ENCODE results near the gene OR2D3. TPM values are rescaled to one million over a fixed set of nuclear protein-coding genes. Genes with fewer than 3 reads are reported as not detected.

OR2D3 gene
- polyA plus RNA-seq, 1 of the 3 experiments (the other 2 are of a cell fraction), result not detected

GRCh38 chr11:6919698-6920097, 1.1 kb upstream of the OR2D3 start:
- no peak overlapping the region for H3K27ac ChIP-seq (ENCODE audit: low read depth in 2 of 2, low read length in 1 of 2)
- no peaks in the 10 kb centered on the region for H3K36me3 ChIP-seq (replicated peaks in 1 of 2; ENCODE audit: control insufficient read depth in 1 of 2, insufficient read depth in 2 of 2, low read length in 1 of 2)
- 9% methylated on average over 2 of the region's 2 CpGs for WGBS (ENCODE audit: low lambda C conversion rate)
- POLR2A ChIA-PET, result no interaction called here
- no peaks in the 10 kb centered on the region for H3K9me3 ChIP-seq
- no peaks in the 10 kb centered on the region for H3K4me1 ChIP-seq (ENCODE audit: control insufficient read depth in 1 of 2, insufficient read depth in 2 of 2, low read depth in 1 of 2, low read length in 1 of 2)
- H3K9ac ChIP-seq, result no peak overlapping the region
- H2AFZ ChIP-seq (ENCODE audit: low read depth), result no peak overlapping the region
- CTCF ChIA-PET, result no interaction called here
- no peaks in the 10 kb centered on the region for H3K79me2 ChIP-seq (ENCODE audit: insufficient read depth)
- no peaks in the 10 kb centered on the region for H3K9me2 ChIP-seq
- TF ChIP-seq REST (IDR thresholded peaks at IDR 0.05; ENCODE audit: low read depth, low read length) (no peak), POLR2AphosphoS5 (IDR thresholded peaks at IDR 0.05; ENCODE audit: low read depth, low read length) (no peak), TEAD4 (IDR thresholded peaks at IDR 0.05; ENCODE audit: borderline replicate concordance, insufficient read depth) (no peak), RXRA (IDR thresholded peaks at IDR 0.05; ENCODE audit: borderline replicate concordance, low read depth) (no peak), NRF1 (IDR thresholded peaks at IDR 0.05; ENCODE audit: low read depth, low read length) (no peak), MXI1 (IDR thresholded peaks at IDR 0.05; ENCODE audit: low read depth, low read length) (no peak), FOSL2 (IDR thresholded peaks at IDR 0.05; ENCODE audit: borderline replicate concordance, low read depth) (no peak), YY1 (IDR thresholded peaks at IDR 0.05; ENCODE audit: low read depth) (no peak), MEF2A (IDR thresholded peaks at IDR 0.05; ENCODE audit: borderline replicate concordance, low read depth) (no peak), ELF1 (IDR thresholded peaks at IDR 0.05) (no peak), USF1 (IDR thresholded peaks at IDR 0.05; ENCODE audit: borderline replicate concordance, low read depth) (no peak), NFIC (IDR thresholded peaks at IDR 0.05; ENCODE audit: borderline replicate concordance) (no peak), RAD21 (IDR thresholded peaks at IDR 0.05; ENCODE audit: low read length) (no peak), EP300 (IDR thresholded peaks at IDR 0.05; ENCODE audit: borderline replicate concordance in 1 of 2, low read depth in 1 of 2, low read length in 1 of 2) (no peak), FOXJ3 (CRISPR knock-in tag; IDR thresholded peaks at IDR 0.05) (no peak), SIN3A (IDR thresholded peaks at IDR 0.05; ENCODE audit: borderline replicate concordance, low read depth, low read length) (no peak)
- TF ChIP-seq, protein P1, sequence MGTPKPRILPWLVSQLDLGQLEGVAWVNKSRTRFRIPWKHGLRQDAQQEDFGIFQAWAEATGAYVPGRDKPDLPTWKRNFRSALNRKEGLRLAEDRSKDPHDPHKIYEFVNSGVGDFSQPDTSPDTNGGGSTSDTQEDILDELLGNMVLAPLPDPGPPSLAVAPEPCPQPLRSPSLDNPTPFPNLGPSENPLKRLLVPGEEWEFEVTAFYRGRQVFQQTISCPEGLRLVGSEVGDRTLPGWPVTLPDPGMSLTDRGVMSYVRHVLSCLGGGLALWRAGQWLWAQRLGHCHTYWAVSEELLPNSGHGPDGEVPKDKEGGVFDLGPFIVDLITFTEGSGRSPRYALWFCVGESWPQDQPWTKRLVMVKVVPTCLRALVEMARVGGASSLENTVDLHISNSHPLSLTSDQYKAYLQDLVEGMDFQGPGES (IDR thresholded peaks at IDR 0.05; ENCODE audit: low read depth, low read length), result no peak
- no peaks in the 10 kb centered on the region for H4K20me1 ChIP-seq (ENCODE audit: insufficient read depth)
- no peaks in the 10 kb centered on the region for H3K27me3 ChIP-seq (ENCODE audit: insufficient read depth)
- DNase-seq, result no peak
- H3K4me2 ChIP-seq, result no peak overlapping the region
- no peaks in the 10 kb centered on the region for H3F3A ChIP-seq (replicated peaks; ENCODE audit: insufficient read depth)
- no peak overlapping the region for H3K4me3 ChIP-seq (ENCODE audit: low read depth in 2 of 2, low read length in 1 of 2)
